SU-DHL-6 (cell line): Measurements from ENCODE around the gene PINLYP.
"Not testable (repeated sequence)": the region's sequence is repeated elsewhere in the genome, so short reads cannot be mapped to it uniquely, and the experiment has no call there.

Experiments used
- H2AFZ ChIP-seq: fragments of 200-600 bp; sonication (generic); 2 replicates; pipeline ENCODE4 v1.6.1; 2014; ENCODE audit warnings: low read depth, mild to moderate bottlenecking, moderate library complexity, mixed read lengths, antibody characterized with exemption, low read length; ENCODE audit not compliant: severe bottlenecking
- H3F3A ChIP-seq: fragments of 200-600 bp; shearing (Covaris generic); 2 replicates; pipeline ENCODE4 v1.6.0; 2016; ENCODE audit warnings: antibody characterized with exemption, mild to moderate bottlenecking; ENCODE audit not compliant: insufficient read depth
- H3K27ac ChIP-seq: fragments of 200-600 bp; sonication (generic); 2 replicates; pipeline ENCODE4 v1.5.1; 2016; ENCODE audit warnings: low read depth, mild to moderate bottlenecking, low read length, moderate library complexity, mixed read lengths
- H3K27me3 ChIP-seq: fragments of 200-600 bp; sonication (generic), shearing (Covaris generic); 2 replicates; pipeline ENCODE4 v1.6.0; 2014; ENCODE audit warnings: mild to moderate bottlenecking, low read length
- H3K36me3 ChIP-seq: fragments of 200-600 bp; sonication (generic); 2 replicates; pipeline ENCODE4 v1.6.1; 2014; ENCODE audit warnings: mild to moderate bottlenecking, low read length, mixed read lengths
- H3K4me2 ChIP-seq: fragments of 300-600, 200-600 bp; shearing (Covaris generic), sonication (generic); 2 replicates; pipeline ENCODE4 v1.6.0; 2014; ENCODE audit warnings: low read length, low read depth, mild to moderate bottlenecking; ENCODE audit not compliant: poor library complexity, severe bottlenecking
- H3K4me3 ChIP-seq: fragments of 200-600 bp; sonication (generic); 2 replicates; pipeline ENCODE4 v1.5.1; 2014; ENCODE audit warnings: antibody characterized with exemption, low read length, mild to moderate bottlenecking, mixed read lengths; ENCODE audit not compliant: insufficient read depth, poor library complexity, severe bottlenecking
- H3K79me2 ChIP-seq: fragments of 200-600 bp; sonication (generic); 2 replicates; pipeline ENCODE4 v1.6.1; 2014; ENCODE audit warnings: mild to moderate bottlenecking, low read length, moderate library complexity; ENCODE audit not compliant: insufficient read depth
- H3K9ac ChIP-seq: fragments of 200-600 bp; sonication (generic); 2 replicates; pipeline ENCODE4 v1.7.0; 2014; ENCODE audit warnings: mild to moderate bottlenecking, low read length
- H3K9me2 ChIP-seq: fragments of 200-600 bp; sonication (generic); replicated peaks from 2 replicates; pipeline ENCODE4 v1.6.1; 2014; ENCODE audit warnings: low read length; ENCODE audit not compliant: insufficient read depth
- H3K9me3 ChIP-seq: fragments of 200-600 bp; sonication (generic); 2 replicates; pipeline ENCODE4 v1.6.1; 2014; ENCODE audit warnings: low read length, mixed read lengths; ENCODE audit not compliant: insufficient read depth
- H4K20me1 ChIP-seq: fragments of 200-600 bp; sonication (generic); 2 replicates; pipeline ENCODE4 v1.6.1; 2014; ENCODE audit warnings: low read depth, mild to moderate bottlenecking, antibody characterized with exemption, low read length, moderate library complexity, mixed read lengths
- EZH2phosphoT487 ChIP-seq: fragments of 200-600 bp; sonication (generic), shearing (Covaris generic); conservative IDR thresholded peaks from 2 replicates; pipeline ENCODE4 v1.6.1; 2018; ENCODE audit warnings: mild to moderate bottlenecking, antibody characterized with exemption, low read length, moderate library complexity, mixed read lengths
- TF ChIP-seq, protein P1 (sequence below): fragments of 200-600 bp; sonication (generic); IDR thresholded peaks from one replicate; pipeline ENCODE4 v1.5.1; 2017; ENCODE audit warnings: antibody characterized with exemption, mild to moderate bottlenecking, low read length, moderate library complexity; ENCODE audit not compliant: insufficient read depth, poor library complexity, severe bottlenecking

PINLYP gene

DNA sequence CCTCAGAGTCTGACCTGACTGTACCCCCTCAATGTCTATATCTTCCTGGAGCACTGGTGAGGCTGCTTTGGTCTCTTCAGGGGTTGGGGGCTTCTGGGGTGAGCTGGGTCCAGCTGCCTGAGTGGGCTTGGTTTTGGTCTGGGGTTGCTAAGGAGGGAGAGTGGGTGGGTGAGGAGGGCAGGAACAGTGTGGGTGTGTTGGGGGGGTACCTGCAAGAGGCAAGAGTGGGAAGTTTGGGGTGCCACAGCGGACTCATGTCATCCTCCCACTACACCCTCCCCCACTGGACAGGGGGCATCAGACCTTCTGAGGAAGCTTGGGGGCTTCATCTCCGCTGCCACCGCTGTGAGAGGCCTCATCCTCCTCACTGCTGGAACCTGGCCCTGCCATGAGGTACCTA lies 29.0 kb upstream of the PINLYP start:
- Histone ChIP-seq H3F3A (no peaks in the 10 kb centered on the region), H3K27ac (no peak overlapping the region), H3K9me3 (no peaks in the 10 kb centered on the region), H3K4me3 (no peak overlapping the region), H3K36me3 (no peaks in the 10 kb centered on the region), H3K27me3 (no peaks in the 10 kb centered on the region), H4K20me1 (no peaks in the 10 kb centered on the region), H3K79me2 (no peaks in the 10 kb centered on the region), H3K4me2 (no peak overlapping the region), H2AFZ (no peak overlapping the region), H3K9ac (no peak overlapping the region), H3K9me2 (no peaks in the 10 kb centered on the region)
- TF ChIP-seq EZH2phosphoT487: no peak
- TF ChIP-seq, protein P1, sequence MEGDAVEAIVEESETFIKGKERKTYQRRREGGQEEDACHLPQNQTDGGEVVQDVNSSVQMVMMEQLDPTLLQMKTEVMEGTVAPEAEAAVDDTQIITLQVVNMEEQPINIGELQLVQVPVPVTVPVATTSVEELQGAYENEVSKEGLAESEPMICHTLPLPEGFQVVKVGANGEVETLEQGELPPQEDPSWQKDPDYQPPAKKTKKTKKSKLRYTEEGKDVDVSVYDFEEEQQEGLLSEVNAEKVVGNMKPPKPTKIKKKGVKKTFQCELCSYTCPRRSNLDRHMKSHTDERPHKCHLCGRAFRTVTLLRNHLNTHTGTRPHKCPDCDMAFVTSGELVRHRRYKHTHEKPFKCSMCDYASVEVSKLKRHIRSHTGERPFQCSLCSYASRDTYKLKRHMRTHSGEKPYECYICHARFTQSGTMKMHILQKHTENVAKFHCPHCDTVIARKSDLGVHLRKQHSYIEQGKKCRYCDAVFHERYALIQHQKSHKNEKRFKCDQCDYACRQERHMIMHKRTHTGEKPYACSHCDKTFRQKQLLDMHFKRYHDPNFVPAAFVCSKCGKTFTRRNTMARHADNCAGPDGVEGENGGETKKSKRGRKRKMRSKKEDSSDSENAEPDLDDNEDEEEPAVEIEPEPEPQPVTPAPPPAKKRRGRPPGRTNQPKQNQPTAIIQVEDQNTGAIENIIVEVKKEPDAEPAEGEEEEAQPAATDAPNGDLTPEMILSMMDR: no peak

DNA sequence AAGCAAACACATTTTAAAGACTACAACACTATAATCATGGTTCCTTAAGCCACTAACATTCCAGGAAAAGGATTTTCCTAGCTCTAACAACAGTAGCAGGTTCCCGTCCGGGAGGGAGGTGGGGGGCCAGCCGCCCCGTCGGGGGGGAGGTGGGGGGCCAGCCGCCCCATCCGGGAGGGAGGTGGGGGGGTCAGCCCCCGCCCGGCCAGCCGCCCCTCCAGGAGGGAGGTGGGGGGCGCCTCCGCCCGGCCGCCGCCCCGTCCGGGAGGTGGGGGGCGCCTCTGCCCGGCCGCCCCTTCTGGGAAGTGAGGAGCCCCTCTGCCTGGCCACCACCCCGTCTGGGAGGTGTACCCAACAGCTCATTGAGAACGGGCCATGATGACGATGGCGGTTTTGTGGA lies 27.7 kb upstream of the PINLYP start:
- not testable (repeated sequence) for H3K9me3 ChIP-seq, H3F3A ChIP-seq, H3K27me3 ChIP-seq, H3K4me2 ChIP-seq, H3K9ac ChIP-seq, H3K4me3 ChIP-seq, H3K27ac ChIP-seq, H3K79me2 ChIP-seq, H3K9me2 ChIP-seq, H3K36me3 ChIP-seq, H4K20me1 ChIP-seq, H2AFZ ChIP-seq

DNA sequence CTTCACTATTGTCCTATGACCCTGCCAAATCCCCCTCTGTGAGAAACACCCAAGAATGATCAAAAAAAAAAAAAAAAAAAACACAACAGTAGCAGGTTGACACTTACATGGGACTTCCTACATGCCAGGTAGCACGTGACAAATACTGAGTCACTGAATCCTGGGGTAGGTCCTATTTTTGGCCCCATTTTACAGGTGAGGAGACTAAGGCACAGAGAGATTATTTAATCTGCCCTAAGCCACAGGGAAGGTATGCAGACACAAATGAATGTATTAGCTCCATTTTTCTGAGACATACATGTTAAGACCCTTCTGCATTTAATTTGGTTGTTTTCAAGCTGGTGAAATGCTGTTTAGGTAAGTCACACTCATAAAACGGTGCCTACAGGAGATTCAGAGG lies 26.9 kb upstream of the PINLYP start:
- Histone ChIP-seq H3K9me3 (no peaks in the 10 kb centered on the region), H3K36me3 (no peaks in the 10 kb centered on the region), H3F3A (no peaks in the 10 kb centered on the region), H3K9me2 (no peaks in the 10 kb centered on the region), H3K27me3 (no peaks in the 10 kb centered on the region), H3K4me3 (no peak overlapping the region), H3K4me2 (no peak overlapping the region), H4K20me1 (no peaks in the 10 kb centered on the region), H3K27ac (no peak overlapping the region), H3K9ac (no peak overlapping the region), H2AFZ (no peak overlapping the region), H3K79me2 (no peaks in the 10 kb centered on the region)
- no peak for TF ChIP-seq EZH2phosphoT487
- TF ChIP-seq, protein P1: no peak

DNA sequence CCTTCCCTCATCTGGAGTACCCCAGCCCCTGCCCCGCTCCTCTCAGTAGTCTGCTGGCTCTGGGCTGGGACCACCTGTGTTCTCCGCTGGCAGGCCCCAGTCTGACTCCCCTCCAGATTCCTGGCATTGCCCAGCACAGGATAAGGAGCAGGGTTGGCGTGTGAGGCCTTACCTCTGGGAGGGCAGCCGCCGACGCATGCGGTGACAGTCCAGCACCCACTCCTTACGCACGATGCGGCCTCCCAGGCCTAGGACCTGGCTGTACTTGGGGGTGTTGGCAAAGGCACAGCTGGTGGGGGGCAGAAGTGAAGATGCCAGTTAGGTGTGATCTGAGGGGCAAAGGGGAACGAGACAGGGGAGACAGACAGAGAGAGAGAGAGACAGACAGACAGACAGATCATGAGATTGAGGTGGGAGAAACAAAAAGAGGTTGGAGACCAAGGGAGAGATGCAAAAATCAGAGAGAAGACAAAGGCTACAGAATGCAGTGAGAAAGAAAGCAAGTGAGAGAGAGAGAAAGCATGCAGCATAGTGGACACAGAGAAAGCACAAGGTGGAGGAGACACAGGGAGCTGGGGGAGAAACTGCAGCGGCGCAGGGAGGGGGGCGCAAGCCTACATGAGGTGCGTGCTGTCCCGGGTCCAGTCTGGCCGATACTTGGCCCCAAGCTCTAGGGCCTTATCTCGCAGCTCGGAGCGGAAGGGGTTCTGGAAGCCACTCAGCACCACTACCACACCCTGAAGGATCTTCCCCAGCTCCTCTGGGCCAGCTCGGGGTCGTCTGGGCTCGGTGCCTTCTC lies 24.0 kb upstream of the PINLYP start:
- Histone ChIP-seq H3K9me2 (no peaks in the 10 kb centered on the region), H3K27ac (no peak overlapping the region), H3K36me3 (no peaks in the 10 kb centered on the region), H3K79me2 (no peaks in the 10 kb centered on the region), H3K4me2 (no peak overlapping the region), H3K9me3 (no peaks in the 10 kb centered on the region), H3F3A (no peaks in the 10 kb centered on the region), H2AFZ (no peak overlapping the region), H3K27me3 (no peaks in the 10 kb centered on the region), H4K20me1 (no peaks in the 10 kb centered on the region), H3K9ac (no peak overlapping the region), H3K4me3 (no peak overlapping the region)
- no peak for TF ChIP-seq EZH2phosphoT487
- TF ChIP-seq, protein P1: no peak
